Stimulated activated effector memory CD8-positive, alpha-beta T cell treated with anti-CD3 and anti-CD28 coated beads, Interleukin-12 subunit alpha, Interleukin-12 subunit beta, amount 100 ng/mL, for 72 hours (primary cell): ENCODE data around the gene PPM1A.
A peak's percentile ranks its signal among the peaks of the same experiment; 100 is the strongest.
"Not testable (repeated sequence)": the region's sequence is repeated elsewhere in the genome, so short reads cannot be mapped to it uniquely, and the experiment has no call there.

Experiments used
- ATAC-seq: fragments of 150-1000 bp; cut with Tn5 transposase; 2 replicates; pipeline ENCODE4 v1.10.0; 2021
- DNase-seq, 2 donors: peaks; one replicate each; pipeline ENCODE4 v3.0.0; 2021 to 2022; ENCODE audit warnings: low spot score in 2 of 2
- H3K27ac Mint-ChIP-seq: one replicate; pipeline ENCODE4 v1.8.0; 2022; ENCODE audit warnings: mild to moderate bottlenecking, mixed read lengths
- H3K36me3 Mint-ChIP-seq: one replicate; pipeline ENCODE4 v1.8.0; 2022; ENCODE audit warnings: mild to moderate bottlenecking, mixed read lengths
- H3K4me1 Mint-ChIP-seq: one replicate; pipeline ENCODE4 v1.8.0; 2022; ENCODE audit warnings: mixed read lengths
- H3K4me3 Mint-ChIP-seq: one replicate; pipeline ENCODE4 v1.8.0; 2022; ENCODE audit warnings: mild to moderate bottlenecking, mixed read lengths
- H3K9me3 Mint-ChIP-seq: one replicate; pipeline ENCODE4 v1.8.0; 2022; ENCODE audit warnings: mixed read lengths

The PPM1A gene

GRCh38 chr14:60315196-60315990 lies 66.4 kb downstream of the PPM1A start:
- H3K4me3 Mint-ChIP-seq, result no peak overlapping the region
- DNase-seq (no peak), ATAC-seq (no peak)

DNA sequence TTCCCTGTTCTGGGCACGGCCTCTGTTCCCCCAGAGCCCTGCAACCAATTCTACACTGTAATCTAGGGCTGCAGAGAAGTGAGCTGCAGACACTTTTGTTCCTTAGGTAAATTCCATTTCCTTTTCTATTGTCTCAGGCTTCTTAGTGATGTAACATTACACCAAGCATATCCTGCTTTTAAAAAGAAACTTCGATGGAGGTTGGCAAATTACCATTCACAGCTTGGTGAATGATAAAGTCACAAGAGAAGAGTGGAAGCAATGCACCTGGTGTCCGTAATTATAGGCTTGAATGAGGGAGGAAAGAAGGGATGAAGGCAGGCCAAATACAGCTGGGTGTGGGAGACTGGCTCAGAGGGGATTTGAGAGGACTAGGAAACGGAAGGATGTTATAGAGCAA lies 68.6 kb downstream of the PPM1A start:
- Mint-ChIP-seq H3K27ac (no peak overlapping the region), H3K4me1 (no peaks in the 10 kb centered on the region), H3K4me3 (no peak overlapping the region), H3K9me3 (no peaks in the 10 kb centered on the region), H3K36me3 (no peaks in the 10 kb centered on the region)
- DNase-seq (no peak), ATAC-seq (no peak)

More at GRCh38 chr14:60315196-60315990, 66.4 kb downstream of the PPM1A start:
- H3K9me3 Mint-ChIP-seq, result no peaks in the 10 kb centered on the region
- H3K36me3 Mint-ChIP-seq, result no peaks in the 10 kb centered on the region
- H3K27ac Mint-ChIP-seq, result no peak overlapping the region
- H3K4me1 Mint-ChIP-seq, result no peaks in the 10 kb centered on the region

DNA sequence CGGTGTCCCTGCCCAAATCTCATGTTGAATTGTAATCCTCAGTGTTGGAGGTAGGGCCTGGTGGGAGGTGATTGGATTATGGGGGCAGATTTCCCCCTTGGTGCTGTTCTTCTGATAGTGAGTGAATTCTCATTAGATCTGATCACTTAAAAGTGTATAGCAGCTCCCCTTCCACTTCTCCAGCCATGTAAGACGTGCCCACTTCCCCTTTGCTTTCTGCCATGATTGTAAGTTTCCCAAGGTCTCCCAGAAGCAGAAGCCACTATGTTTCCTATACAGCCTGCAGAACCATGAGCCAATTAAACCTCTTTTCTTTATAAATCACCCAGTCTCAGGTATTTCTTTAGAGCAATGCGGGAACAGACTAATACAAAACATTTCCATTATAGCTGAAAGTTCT lies 71.8 kb downstream of the PPM1A start:
- H3K4me1 Mint-ChIP-seq, H3K4me3 Mint-ChIP-seq, H3K36me3 Mint-ChIP-seq, H3K9me3 Mint-ChIP-seq, H3K27ac Mint-ChIP-seq, ATAC-seq, DNase-seq: not testable (repeated sequence)

DNA sequence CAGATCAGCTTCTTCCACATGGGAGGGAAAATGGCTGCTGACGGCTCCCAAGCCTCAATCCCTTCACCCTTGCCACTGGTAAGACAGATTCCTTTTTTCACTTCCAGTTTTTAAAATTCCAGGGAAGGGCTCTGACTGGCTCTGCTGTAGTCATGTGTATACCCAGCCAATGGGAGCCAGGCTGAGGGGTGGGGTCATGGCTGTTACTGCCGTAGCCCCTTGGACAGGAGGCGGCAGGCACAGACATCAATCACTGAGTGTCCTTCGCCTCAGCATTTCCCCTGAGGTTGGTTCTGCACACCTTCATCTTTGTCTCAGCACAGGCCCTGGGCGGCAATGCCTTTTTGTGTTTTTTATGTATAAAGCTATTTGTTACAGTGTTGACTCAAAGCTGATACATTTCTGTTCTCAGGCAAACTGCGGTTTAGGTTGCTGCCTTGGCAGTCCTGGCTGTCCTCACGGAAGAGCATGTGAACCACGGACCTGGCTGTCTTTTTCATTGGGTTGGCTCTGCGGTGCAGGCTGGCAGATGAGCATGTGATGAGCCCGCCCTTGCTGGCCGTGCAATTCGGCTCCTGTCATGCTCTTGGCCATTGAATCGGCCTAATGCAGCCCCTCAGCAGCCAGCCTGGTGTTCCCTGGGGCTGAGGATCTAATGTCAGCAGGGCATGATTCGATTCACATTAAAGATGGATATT lies 74.3 kb downstream of the PPM1A start:
- no peaks in the 10 kb centered on the region for H3K9me3 Mint-ChIP-seq
- H3K4me3 Mint-ChIP-seq, result no peak overlapping the region
- ATAC-seq (no peak), DNase-seq (no peak)
- no peak overlapping the region for H3K27ac Mint-ChIP-seq
- H3K36me3 Mint-ChIP-seq, result no peaks in the 10 kb centered on the region
- H3K4me1 Mint-ChIP-seq, result peaks cover 7% of the 10 kb centered on the region

- H3K9me3 Mint-ChIP-seq, result no peaks in the 10 kb centered on the region
- H3K4me1 Mint-ChIP-seq, result peaks cover 7% of the 10 kb centered on the region
Measured at GRCh38 chr14:60324837-60325236, 75.8 kb downstream of the PPM1A start.

GRCh38 chr14:60326274-60326673 lies 77.3 kb downstream of the PPM1A start:
- peaks cover 4% of the 10 kb centered on the region for H3K36me3 Mint-ChIP-seq
- peaks cover 11% of the 10 kb centered on the region for H3K4me1 Mint-ChIP-seq
- H3K9me3 Mint-ChIP-seq, result no peaks in the 10 kb centered on the region
- no peak overlapping the region for H3K4me3 Mint-ChIP-seq
- no peak overlapping the region for H3K27ac Mint-ChIP-seq
- ATAC-seq (no peak), DNase-seq (no peak)

More at GRCh38 chr14:60324837-60325236, 75.8 kb downstream of the PPM1A start:
- DNase-seq, result no peak
- ATAC-seq, result no peak
- Mint-ChIP-seq H3K4me3 (no peak overlapping the region), H3K36me3 (no peaks in the 10 kb centered on the region), H3K27ac (no peak overlapping the region)

GRCh38 chr14:60327447-60328331 lies 78.7 kb downstream of the PPM1A start:
- H3K27ac Mint-ChIP-seq, result peak overlapping the region; percentile 46
- ATAC-seq (peak; percentile 42), DNase-seq (peak; percentile 6 to 59)
- peaks cover 25% of the 10 kb centered on the region for H3K4me1 Mint-ChIP-seq
- peaks cover 7% of the 10 kb centered on the region for H3K36me3 Mint-ChIP-seq
- no peaks in the 10 kb centered on the region for H3K9me3 Mint-ChIP-seq
- peak overlapping the region; percentile 68 for H3K4me3 Mint-ChIP-seq

DNA sequence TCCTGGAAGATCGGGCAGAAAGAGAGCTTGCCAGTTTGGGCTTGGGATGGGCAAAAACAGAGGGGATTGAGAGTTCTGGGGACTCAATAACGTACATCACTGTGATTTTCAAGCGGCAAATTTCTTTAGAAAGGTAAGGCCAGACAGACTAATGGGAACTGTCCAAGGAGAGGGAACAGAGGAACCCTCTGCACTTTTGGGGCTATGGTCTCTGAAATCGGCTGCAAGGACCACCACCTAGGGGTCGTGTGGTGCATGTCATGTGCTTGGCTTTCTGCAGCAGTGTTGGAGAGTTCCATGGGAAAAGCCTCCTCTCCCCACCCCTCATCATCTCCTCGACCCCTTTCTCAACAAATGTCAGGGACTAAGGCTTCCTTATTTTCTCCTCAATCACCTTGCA lies 79.6 kb downstream of the PPM1A start:
- no peak overlapping the region for H3K27ac Mint-ChIP-seq
- DNase-seq, result no peak
- H3K36me3 Mint-ChIP-seq, result peaks cover 7% of the 10 kb centered on the region
- ATAC-seq, result no peak
- peak overlapping the region; percentile 68 for H3K4me3 Mint-ChIP-seq
- H3K4me1 Mint-ChIP-seq, result peaks cover 29% of the 10 kb centered on the region
- no peaks in the 10 kb centered on the region for H3K9me3 Mint-ChIP-seq

DNA sequence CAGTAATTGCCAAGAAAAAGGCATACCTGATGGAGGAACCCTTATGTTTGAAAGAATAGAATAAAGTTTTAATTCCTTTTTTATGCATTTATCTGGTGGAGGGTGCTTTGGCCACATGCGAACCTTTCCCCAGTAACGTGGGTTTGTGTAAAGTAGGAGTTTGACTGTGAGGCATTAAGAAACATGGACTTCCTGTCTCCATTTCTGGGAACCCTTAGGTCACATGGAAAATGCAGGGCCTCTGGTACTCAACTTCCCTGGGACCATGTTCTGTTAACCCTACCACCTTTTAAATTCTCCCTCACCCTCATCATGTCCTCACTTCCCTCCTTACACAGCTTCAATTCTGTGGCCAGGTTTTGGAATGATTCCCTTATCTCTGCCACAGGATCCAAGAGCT lies 80.3 kb downstream of the PPM1A start:
- Mint-ChIP-seq H3K36me3 (peaks cover 7% of the 10 kb centered on the region), H3K4me3 (no peak overlapping the region), H3K9me3 (no peaks in the 10 kb centered on the region), H3K27ac (no peak overlapping the region), H3K4me1 (peaks cover 29% of the 10 kb centered on the region)
- no peak for ATAC-seq
- DNase-seq, result no peak

- Mint-ChIP-seq H3K27ac (peak overlapping the region; percentile 91), H3K9me3 (no peaks in the 10 kb centered on the region), H3K4me3 (peak overlapping the region; percentile 83), H3K36me3 (peaks cover 7% of the 10 kb centered on the region), H3K4me1 (peaks cover 29% of the 10 kb centered on the region)
- DNase-seq (peak; percentile 73 to 89), ATAC-seq (peak; percentile 89)
Measured at GRCh38 chr14:60331201-60332045, 82.4 kb downstream of the PPM1A start.

GRCh38 chr14:60332046-60332399 lies 83.0 kb downstream of the PPM1A start:
- Mint-ChIP-seq H3K27ac (peak overlapping the region; percentile 91), H3K36me3 (peaks cover 7% of the 10 kb centered on the region), H3K4me1 (peaks cover 29% of the 10 kb centered on the region), H3K9me3 (no peaks in the 10 kb centered on the region), H3K4me3 (peak overlapping the region; percentile 83)
- peak; percentile 26 for ATAC-seq
- DNase-seq, result no peak

- no peak for DNase-seq
- peaks cover 7% of the 10 kb centered on the region for H3K36me3 Mint-ChIP-seq
- H3K9me3 Mint-ChIP-seq, result no peaks in the 10 kb centered on the region
- H3K4me1 Mint-ChIP-seq, result peaks cover 22% of the 10 kb centered on the region
- ATAC-seq, result no peak
- H3K27ac Mint-ChIP-seq, result peak overlapping the region; percentile 81
- peak overlapping the region; percentile 83 for H3K4me3 Mint-ChIP-seq
Measured at GRCh38 chr14:60332869-60333268, 83.8 kb downstream of the PPM1A start.

DNA sequence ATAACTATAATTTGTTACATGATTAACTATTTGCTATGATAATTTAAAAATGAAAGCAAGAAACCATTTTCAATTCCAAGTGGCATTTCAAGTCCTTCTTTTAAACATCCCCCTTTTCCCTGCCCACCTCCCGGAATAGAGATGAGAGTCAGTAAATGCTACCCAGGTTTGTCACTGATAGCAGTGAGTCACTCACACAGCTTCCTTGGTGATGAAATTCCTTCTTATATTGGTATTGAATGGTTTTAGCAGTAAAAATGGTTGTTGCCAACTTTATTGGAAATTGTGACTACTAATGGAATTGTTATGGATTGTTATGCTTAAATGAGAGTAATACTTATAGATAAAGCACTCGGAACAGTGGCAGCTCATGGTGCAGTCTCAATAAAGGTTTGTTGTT lies 90.5 kb downstream of the PPM1A start:
- H3K27ac Mint-ChIP-seq, result no peak overlapping the region
- no peaks in the 10 kb centered on the region for H3K9me3 Mint-ChIP-seq
- H3K4me1 Mint-ChIP-seq, result peaks cover 6% of the 10 kb centered on the region
- DNase-seq, result no peak
- no peak for ATAC-seq
- H3K4me3 Mint-ChIP-seq, result no peak overlapping the region
- H3K36me3 Mint-ChIP-seq, result no peaks in the 10 kb centered on the region

- ATAC-seq, result peak; percentile 34
- H3K36me3 Mint-ChIP-seq, result no peaks in the 10 kb centered on the region
- no peaks in the 10 kb centered on the region for H3K9me3 Mint-ChIP-seq
- no peak overlapping the region for H3K27ac Mint-ChIP-seq
- H3K4me1 Mint-ChIP-seq, result peaks cover 10% of the 10 kb centered on the region
- H3K4me3 Mint-ChIP-seq, result no peak overlapping the region
- no peak for DNase-seq
Measured at GRCh38 chr14:60343571-60344071, 94.6 kb downstream of the PPM1A start.
